Smooth muscle cell (in vitro differentiated cells): ENCODE results near the gene INPP4A. TPM values are rescaled to one million over a fixed set of nuclear protein-coding genes. Genes with fewer than 3 reads are reported as not detected.

ENCODE experiments used
- DNase-seq: peaks from one replicate; lab custom pipeline; 2025; ENCODE audit not compliant: unreplicated experiment; lab: John Stamatoyannopoulos, UW
- H2AFZ ChIP-seq: fragments of 200-600 bp; sonication (generic); 2 replicates; pipeline ENCODE4 v1.6.0; 2016; ENCODE audit warnings: antibody characterized with exemption, low read depth, mild to moderate bottlenecking
- H3F3A ChIP-seq: fragments of 200-600 bp; sonication (generic); 2 replicates; pipeline ENCODE4 v1.6.0; 2017; ENCODE audit warnings: antibody characterized with exemption, low read depth
- H3K27ac ChIP-seq: fragments of 200-600 bp; sonication (generic); 2 replicates; pipeline ENCODE4 v1.5.1; 2016; ENCODE audit warnings: low read depth, mild to moderate bottlenecking
- H3K27me3 ChIP-seq: fragments of 200-600 bp; sonication (generic); 2 replicates; pipeline ENCODE4 v1.6.1; 2016; ENCODE audit warnings: low read depth, mild to moderate bottlenecking
- H3K36me3 ChIP-seq: fragments of 200-600 bp; sonication (generic); 2 replicates; pipeline ENCODE4 v1.5.1; 2016; ENCODE audit warnings: low read depth
- H3K4me1 ChIP-seq: fragments of 200-600 bp; sonication (generic); 2 replicates; pipeline ENCODE4 v1.5.1; 2016; ENCODE audit warnings: low read depth
- H3K4me2 ChIP-seq: fragments of 200-600 bp; sonication (generic); 2 replicates; pipeline ENCODE4 v1.6.0; 2016; ENCODE audit warnings: mild to moderate bottlenecking
- H3K4me3 ChIP-seq: fragments of 200-600 bp; sonication (generic); 2 replicates; pipeline ENCODE4 v1.5.1; 2016; ENCODE audit warnings: mild to moderate bottlenecking
- H3K79me2 ChIP-seq: fragments of 200-600 bp; sonication (generic); 2 replicates; pipeline ENCODE4 v1.6.0; 2016; ENCODE audit warnings: low read depth, mild to moderate bottlenecking
- H3K9ac ChIP-seq: fragments of 200-600 bp; sonication (generic); 2 replicates; pipeline ENCODE4 v1.6.0; 2016; ENCODE audit warnings: low read depth
- H3K9me3 ChIP-seq: fragments of 200-600 bp; sonication (generic); replicated peaks from 2 replicates; pipeline ENCODE4 v1.5.1; 2016; ENCODE audit warnings: low read depth
- H4K20me1 ChIP-seq: fragments of 200-600 bp; sonication (generic); 2 replicates; pipeline ENCODE4 v1.6.0; 2016; ENCODE audit warnings: low read depth
- CTCF ChIP-seq: fragments of 200-600 bp; sonication (generic); IDR thresholded peaks from 2 replicates; pipeline ENCODE4 v1.5.1; 2017; ENCODE audit warnings: borderline replicate concordance, mild to moderate bottlenecking, antibody characterized with exemption; ENCODE audit not compliant: insufficient read depth, poor library complexity, severe bottlenecking
- WGBS: methylation state at CpG from one replicate; pipeline ENCODE4 v1.1.7; 2016; ENCODE audit warnings: low lambda C conversion rate; 5-methylcytosine and 5-hydroxymethylcytosine counted together
- polyA plus RNA-seq: library from polyadenylated mRNA; unstranded; fragments of >200 nt; fragmentation: Nextera tagmentation; extraction: Ambion mirVana; gene quantifications from 2 replicates; pipeline ENCODE4 v1.2.1, GENCODE V29; 2016
- total RNA-seq: library from RNA; depleted of rRNA; stranded (reverse); fragments of >200 nt; gene quantifications from 2 replicates; pipeline ENCODE4 v1.2.3, GENCODE V29; 2014

Gene INPP4A
- total and polyA plus RNA-seq, 2 experiments from 2014 or later: 10.1 to 17.3 TPM

DNA sequence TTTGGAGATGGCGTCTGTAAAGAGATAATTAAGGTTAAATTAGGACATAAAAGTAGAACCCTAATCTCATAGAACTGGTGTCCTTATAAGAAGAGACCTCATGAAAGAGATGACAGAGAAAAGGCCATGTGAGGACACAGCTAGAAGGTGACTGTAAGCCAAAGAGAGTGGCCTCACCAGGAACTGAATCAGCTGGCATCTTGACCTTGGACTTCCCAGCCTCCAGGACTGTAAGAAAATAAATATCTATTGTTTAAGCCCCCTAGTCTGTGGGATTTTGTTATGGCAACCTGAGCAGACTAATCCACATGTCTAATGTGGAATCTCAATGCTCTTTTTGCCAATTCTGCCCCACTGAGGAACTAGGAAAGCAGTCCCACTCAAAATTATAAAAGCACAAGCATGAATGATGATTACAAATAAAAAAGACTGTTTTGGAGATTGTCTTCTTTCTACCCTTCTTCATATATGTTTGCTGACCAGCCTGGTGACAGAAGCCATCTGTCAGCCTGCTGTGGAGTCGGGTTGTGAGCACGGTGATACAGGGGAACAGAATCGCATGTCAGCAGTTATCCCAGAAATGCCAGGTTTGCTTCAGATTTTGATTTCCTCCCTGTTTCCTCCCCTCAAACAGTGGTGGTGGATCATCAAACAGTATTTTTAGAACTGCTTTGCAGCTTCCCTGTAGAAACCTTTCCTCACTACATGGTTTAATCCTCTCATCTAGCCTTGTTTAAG lies 54.2 kb downstream of the INPP4A start:
- TF ChIP-seq CTCF: no peak
- Histone ChIP-seq H3K9ac (no peak overlapping the region), H3K79me2 (peaks cover 5% of the 10 kb centered on the region), H3F3A (no peaks in the 10 kb centered on the region), H2AFZ (no peak overlapping the region), H4K20me1 (peaks cover 14% of the 10 kb centered on the region), H3K4me2 (no peak overlapping the region), H3K4me1 (no peaks in the 10 kb centered on the region), H3K9me3 (no peaks in the 10 kb centered on the region), H3K27ac (peak overlapping the region; percentile 11), H3K27me3 (no peaks in the 10 kb centered on the region), H3K36me3 (no peaks in the 10 kb centered on the region), H3K4me3 (no peak overlapping the region)
- WGBS: 85% methylated on average over 4 of the region's 4 CpGs
- no peak for DNase-seq

DNA sequence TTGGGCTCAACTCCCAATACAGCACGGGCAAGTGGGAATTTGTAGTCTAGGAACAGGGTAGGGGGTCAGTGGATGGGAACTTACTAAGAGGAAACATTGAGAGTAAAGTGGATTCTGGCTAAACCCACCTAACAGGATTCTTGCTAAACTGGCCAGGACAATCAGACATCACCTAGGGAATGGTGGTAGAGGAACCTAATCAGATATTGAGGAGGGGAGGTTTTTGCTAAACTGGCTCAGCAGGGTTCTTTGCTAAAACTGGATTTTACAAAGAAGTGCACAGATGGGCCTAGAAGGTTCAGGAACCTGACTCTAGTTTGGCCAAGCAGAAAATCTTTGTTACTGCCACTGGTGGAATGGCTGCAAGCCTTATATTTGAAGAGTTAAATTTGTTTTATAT lies 55.9 kb downstream of the INPP4A start:
- TF ChIP-seq CTCF: no peak
- H3K27ac ChIP-seq: no peak overlapping the region
- 93% methylated on average over 1 of the region's 1 CpG for WGBS
- H4K20me1 ChIP-seq: peaks cover 31% of the 10 kb centered on the region
- H3K4me3 ChIP-seq: no peak overlapping the region
- H3K36me3 ChIP-seq: no peaks in the 10 kb centered on the region
- no peak overlapping the region for H2AFZ ChIP-seq
- peaks cover 7% of the 10 kb centered on the region for H3K79me2 ChIP-seq
- H3K9ac ChIP-seq: no peak overlapping the region
- H3K4me1 ChIP-seq: peaks cover 2% of the 10 kb centered on the region
- H3F3A ChIP-seq: peaks cover 2% of the 10 kb centered on the region
- DNase-seq: no peak
- H3K27me3 ChIP-seq: no peaks in the 10 kb centered on the region
- H3K4me2 ChIP-seq: no peak overlapping the region
- no peaks in the 10 kb centered on the region for H3K9me3 ChIP-seq

DNA sequence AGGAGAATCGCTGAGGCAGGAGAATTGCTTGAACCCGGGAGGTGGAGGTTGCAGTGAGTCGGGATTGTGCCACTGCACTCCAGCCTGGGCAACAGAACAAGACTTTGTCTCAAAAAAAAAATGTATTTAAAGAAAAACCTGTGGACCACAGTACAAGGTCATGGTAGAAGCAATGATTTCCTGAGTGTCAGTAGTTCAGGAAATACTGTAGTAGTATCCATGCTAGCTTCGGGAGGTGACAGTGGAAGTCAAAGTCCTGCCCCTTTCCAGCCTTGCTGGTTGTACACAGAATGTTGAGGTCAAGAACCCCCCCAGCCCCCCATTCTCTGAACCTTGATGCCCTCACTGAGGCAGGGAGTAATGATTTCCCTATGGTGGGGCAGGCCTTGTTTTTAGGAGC lies 56.6 kb downstream of the INPP4A start:
- H3K9me3 ChIP-seq: no peaks in the 10 kb centered on the region
- no peak overlapping the region for H3K4me3 ChIP-seq
- H3K79me2 ChIP-seq: peaks cover 7% of the 10 kb centered on the region
- DNase-seq: no peak
- H2AFZ ChIP-seq: no peak overlapping the region
- whole genome bisulfite sequencing: 98% methylated on average over 4 of the region's 4 CpGs
- peaks cover 38% of the 10 kb centered on the region for H4K20me1 ChIP-seq
- H3K9ac ChIP-seq: no peak overlapping the region
- no peaks in the 10 kb centered on the region for H3K27me3 ChIP-seq
- no peak for TF ChIP-seq CTCF
- H3K27ac ChIP-seq: peak overlapping the region; percentile 86
- peaks cover 2% of the 10 kb centered on the region for H3F3A ChIP-seq
- H3K4me1 ChIP-seq: peaks cover 5% of the 10 kb centered on the region
- H3K36me3 ChIP-seq: no peaks in the 10 kb centered on the region
- H3K4me2 ChIP-seq: no peak overlapping the region

GRCh38 chr2:98501876-98502275 lies 57.2 kb downstream of the INPP4A start:
- H3F3A ChIP-seq: peaks cover 2% of the 10 kb centered on the region
- peaks cover 38% of the 10 kb centered on the region for H4K20me1 ChIP-seq
- no peak overlapping the region for H2AFZ ChIP-seq
- no peaks in the 10 kb centered on the region for H3K9me3 ChIP-seq
- peaks cover 5% of the 10 kb centered on the region for H3K4me1 ChIP-seq
- H3K9ac ChIP-seq: peak overlapping the region; percentile 53
- H3K36me3 ChIP-seq: no peaks in the 10 kb centered on the region
- no peaks in the 10 kb centered on the region for H3K27me3 ChIP-seq
- peaks cover 7% of the 10 kb centered on the region for H3K79me2 ChIP-seq
- no peak for DNase-seq
- H3K4me2 ChIP-seq: no peak overlapping the region
- WGBS: 72% methylated on average over 3 of the region's 3 CpGs
- H3K4me3 ChIP-seq: no peak overlapping the region
- TF ChIP-seq CTCF: no peak
- H3K27ac ChIP-seq: peak overlapping the region; percentile 86
